IMR-90 (cell line): ENCODE results near the gene DDC. TPM values are rescaled to one million over a fixed set of nuclear protein-coding genes. Genes with fewer than 3 reads are reported as not detected.

Experiments
- ATAC-seq: fragments of 200-7000 bp; cut with Tn5 transposase; 2 replicates; pipeline ENCODE4 v1.9.1; 2020; ENCODE audit warnings: low read depth, mild to moderate bottlenecking, moderate library complexity
- BruUV-seq: library from RNA; stranded (reverse); fragments of 400-500 nt; replicated peaks from 2 replicates; lab custom pipeline; 2021; lab: Mats Ljungman, UMichigan
- CTCF ChIA-PET: fragments of 300-600 bp; formaldehyde crosslinking; extraction: SDS; loops from one replicate; lab custom pipeline; 2021; ENCODE audit warnings: antibody characterized with exemption; lab: Yijun Ruan, JAX
- POLR2A ChIA-PET: fragments of 300-600 bp; sonication (Branson Sonifier 250); formaldehyde crosslinking; loops from one replicate; lab custom pipeline; 2022; ENCODE audit warnings: antibody characterized with exemption; ENCODE audit not compliant: unreplicated experiment; lab: Charles Lee
- DNase-seq: peaks from one replicate; pipeline ENCODE4 v3.0.0; 2013
- H2AFZ ChIP-seq: replicated peaks from 2 replicates; pipeline ENCODE3; 2013; ENCODE audit warnings: low read length, mild to moderate bottlenecking; ENCODE audit not compliant: poor library complexity
- H2AK5ac ChIP-seq: 2 replicates; pipeline ENCODE4 v1.6.1; 2013; ENCODE audit warnings: low read depth, low read length, inconsistent platforms
- H2AK9ac ChIP-seq: replicated peaks from 2 replicates; pipeline ENCODE3; 2013; ENCODE audit warnings: mild to moderate bottlenecking, low read depth, low read length, moderate library complexity; ENCODE audit not compliant: poor library complexity
- H2BK120ac ChIP-seq: 2 replicates; pipeline ENCODE4 v1.6.1; 2013; ENCODE audit warnings: low read depth, low read length, inconsistent platforms
- H2BK15ac ChIP-seq: 3 replicates; pipeline ENCODE4 v1.6.1; 2013; ENCODE audit warnings: low read depth, low read length, inconsistent platforms
- H2BK20ac ChIP-seq: 2 replicates; pipeline ENCODE4 v1.6.1; 2013; ENCODE audit warnings: low read depth, mild to moderate bottlenecking, inconsistent platforms, low read length, moderate library complexity
- H2BK5ac ChIP-seq: 2 replicates; pipeline ENCODE4 v1.6.1; 2013; ENCODE audit warnings: mild to moderate bottlenecking, low read depth, low read length, inconsistent platforms; ENCODE audit not compliant: poor library complexity, severe bottlenecking
- H3K14ac ChIP-seq: replicated peaks from 2 replicates; pipeline ENCODE4 v1.6.1; 2013; ENCODE audit warnings: low read depth, low read length, inconsistent platforms
- H3K18ac ChIP-seq: 2 replicates; pipeline ENCODE4 v1.6.1; 2013; ENCODE audit warnings: low read depth, low read length, control low read depth
- H3K23ac ChIP-seq: 2 replicates; pipeline ENCODE4 v1.6.1; 2013; ENCODE audit warnings: low read depth, low read length, inconsistent platforms
- H3K27ac ChIP-seq: 2 replicates; pipeline ENCODE4 v1.5.1; 2013; ENCODE audit warnings: mild to moderate bottlenecking, control low read depth, low read length; ENCODE audit not compliant: insufficient read depth
- H3K27me3 ChIP-seq: 2 replicates; pipeline ENCODE4 v1.6.1; 2013; ENCODE audit warnings: low read length; ENCODE audit not compliant: control insufficient read depth, insufficient read depth
- H3K36me3 ChIP-seq: 2 replicates; pipeline ENCODE4 v1.6.1; 2013; ENCODE audit warnings: low read length, mixed read lengths; ENCODE audit not compliant: control insufficient read depth, insufficient read depth
- H3K4ac ChIP-seq: 2 replicates; pipeline ENCODE4 v1.6.1; 2013; ENCODE audit warnings: low read depth, low read length, inconsistent platforms
- H3K4me1 ChIP-seq: 2 replicates; pipeline ENCODE4 v1.6.1; 2013; ENCODE audit warnings: low read length, mixed read lengths; ENCODE audit not compliant: control insufficient read depth, insufficient read depth
- H3K4me2 ChIP-seq: 2 replicates; pipeline ENCODE4 v1.6.1; 2013; ENCODE audit warnings: low read depth, mild to moderate bottlenecking, control low read depth, low read length, moderate library complexity
- H3K4me3 ChIP-seq: 2 replicates; pipeline ENCODE4 v1.5.1; 2013; ENCODE audit warnings: low read depth, mild to moderate bottlenecking, control low read depth, low read length, moderate library complexity; ENCODE audit not compliant: insufficient read depth
- H3K56ac ChIP-seq: 2 replicates; pipeline ENCODE4 v1.6.1; 2013; ENCODE audit warnings: low read length, inconsistent platforms; ENCODE audit not compliant: insufficient read depth; ENCODE audit errors: extremely low read depth
- H3K79me1 ChIP-seq, 2 experiments: 2 replicates each; pipeline ENCODE4 v1.6.1; 2013; ENCODE audit warnings: low read length in 2 of 2, inconsistent platforms in 1 of 2, low read depth in 1 of 2
- H3K9ac ChIP-seq: 2 replicates; pipeline ENCODE4 v1.6.1; 2013; ENCODE audit warnings: low read depth, low read length, control low read depth
- H3K9me1 ChIP-seq: 2 replicates; pipeline ENCODE4 v1.6.1; 2013; ENCODE audit warnings: low read length, inconsistent platforms; ENCODE audit not compliant: insufficient read depth
- H3K9me3 ChIP-seq: 2 replicates; pipeline ENCODE4 v1.6.1; 2013; ENCODE audit warnings: low read length; ENCODE audit not compliant: control insufficient read depth, insufficient read depth
- H4K20me1 ChIP-seq: 2 replicates; pipeline ENCODE4 v1.6.1; 2013; ENCODE audit warnings: low read length, inconsistent platforms; ENCODE audit not compliant: insufficient read depth
- H4K5ac ChIP-seq: 2 replicates; pipeline ENCODE4 v1.6.1; 2013; ENCODE audit warnings: mild to moderate bottlenecking, low read depth, low read length, control low read depth
- H4K8ac ChIP-seq, 2 experiments: 2 replicates each; pipeline ENCODE4 v1.6.1; 2013; ENCODE audit warnings: low read depth in 2 of 2, low read length in 2 of 2, control low read depth in 1 of 2, inconsistent platforms in 1 of 2
- H4K91ac ChIP-seq: 2 replicates; pipeline ENCODE4 v1.6.1; 2013; ENCODE audit warnings: low read depth, low read length, inconsistent platforms; ENCODE audit not compliant: insufficient read depth
- CEBPB ChIP-seq: IDR thresholded peaks from 2 replicates; pipeline ENCODE4 v1.6.1; 2012; ENCODE audit warnings: low read depth, low read length, improper control_type of control experiment
- ELK1 ChIP-seq: fragments of 150-350 bp; IDR thresholded peaks from 2 replicates; pipeline ENCODE4 v1.6.1; 2016; ENCODE audit warnings: low read depth, mild to moderate bottlenecking, low read length, moderate library complexity, borderline replicate concordance
- MXI1 ChIP-seq: IDR thresholded peaks from 2 replicates; pipeline ENCODE4 v1.6.1; 2012; ENCODE audit warnings: low read depth, mild to moderate bottlenecking, low read length, moderate library complexity, borderline replicate concordance
- NFE2L2 ChIP-seq: fragments of 150-350 bp; IDR thresholded peaks from 2 replicates; pipeline ENCODE4 v1.6.1; 2016; ENCODE audit warnings: low read depth, mild to moderate bottlenecking, low read length
- RAD21 ChIP-seq: IDR thresholded peaks from 2 replicates; pipeline ENCODE4 v1.6.1; 2012; ENCODE audit warnings: low read length, improper control_type of control experiment
- RCOR1 ChIP-seq: IDR thresholded peaks from 2 replicates; pipeline ENCODE4 v1.6.1; 2012; ENCODE audit warnings: mild to moderate bottlenecking, low read length, improper control_type of control experiment; ENCODE audit not compliant: insufficient replicate concordance
- SMC3 ChIP-seq: fragments of 150-350 bp; IDR thresholded peaks from 2 replicates; pipeline ENCODE4 v1.6.1; 2016; ENCODE audit warnings: low read depth, mild to moderate bottlenecking, antibody characterized with exemption, low read length, moderate library complexity
- USF2 ChIP-seq: fragments of 150-350 bp; IDR thresholded peaks from 2 replicates; pipeline ENCODE4 v1.6.1; 2017; ENCODE audit warnings: mild to moderate bottlenecking, antibody characterized with exemption, low read length, low read depth
- WGBS, 2 experiments: methylation state at CpG; one replicate each; pipeline versions ENCODE4 v1.1.5 to v1.1.7; 2013; ENCODE audit warnings: missing lambda C conversion rate in 2 of 2; ENCODE audit not compliant: insufficient read length in 1 of 2; ENCODE audit errors: extremely low coverage in 2 of 2; 5-methylcytosine and 5-hydroxymethylcytosine counted together
- dilution Hi-C: fragments of 300-500 bp; cut with HindIII; formaldehyde crosslinking; loops from one replicate; pipeline ENCODE4 v1.14.3; 2018; ENCODE audit warnings: low sequenced_read_pairs; ENCODE audit not compliant: unreplicated experiment
- in situ Hi-C: fragments of 300-500 bp; cut with MboI; formaldehyde crosslinking; loops from 3 replicates; pipeline ENCODE4 v1.14.3; 2019; ENCODE audit warnings: low sequenced_read_pairs, inconsistent platforms, mixed read lengths
- intact Hi-C: fragments of 100-400 bp; cut with micrococcal nuclease; formaldehyde crosslinking; loops from 2 replicates; pipeline ENCODE4 v1.10.0; 2022
- polyA plus RNA-seq, 3 experiments: library from polyadenylated mRNA; depleted of rRNA; stranded (reverse); fragments of >200 nt; gene quantifications; 2 replicates each; pipeline ENCODE4 v1.2.3, GENCODE V29; 2012; ENCODE audit warnings: low replicate concordance in 1 of 3
- total RNA-seq: library from RNA; depleted of rRNA; stranded (reverse); fragments of >200 nt; gene quantifications from 2 replicates; pipeline ENCODE4 v1.2.3, GENCODE V29; 2012

The DDC gene
- total and polyA plus RNA-seq, 2 of the 4 experiments (the other 2 are of a cell fraction) = not detected

- Histone ChIP-seq H3K4me3 (no peak overlapping the region), H3K27ac (no peak overlapping the region), H4K5ac (no peak overlapping the region), H2BK5ac (no peak overlapping the region), H3K18ac (no peak overlapping the region), H3K14ac (no peak overlapping the region), H4K8ac (no peak overlapping the region), H3K4ac (no peak overlapping the region), H3K4me2 (no peak overlapping the region), H3K56ac (no peak overlapping the region), H4K20me1 (no peaks in the 10 kb centered on the region), H3K4me1 (peaks cover 2% of the 10 kb centered on the region), H2AFZ (no peak overlapping the region), H3K23ac (no peak overlapping the region), H3K9me1 (no peaks in the 10 kb centered on the region), H2AK9ac (no peak overlapping the region), H2BK15ac (no peak overlapping the region), H3K36me3 (no peaks in the 10 kb centered on the region), H2BK120ac (no peak overlapping the region), H3K27me3 (peaks cover 11% of the 10 kb centered on the region), H2AK5ac (no peak overlapping the region), H3K9me3 (no peaks in the 10 kb centered on the region), H4K91ac (no peak overlapping the region), H3K79me1 (no peaks in the 10 kb centered on the region), H2BK20ac (no peak overlapping the region), H3K9ac (no peak overlapping the region)
- DNase-seq = no peak
- intact Hi-C loops = no loop called here
- ATAC-seq = no peak
- POLR2A ChIA-PET = no interaction called here
- in situ Hi-C loops = no loop called here
- TF ChIP-seq CEBPB (no peak), NFE2L2 (no peak), SMC3 (no peak), MXI1 (no peak), RCOR1 (no peak), ELK1 (no peak), RAD21 (no peak), USF2 (no peak)
- no TSS peak for BruUV-seq
- WGBS, 2 experiments = 70% methylated on average over 2 of the region's 8 CpGs; no CpG with 5 or more reads in 1 of the 2 experiments
- CTCF ChIA-PET = interaction anchor here (0.6 kb wide), 1 partner anchor 119 kb away, joined by 5 read pairs; no protein-coding TSS in a partner anchor
- dilution Hi-C loops = no loop called here
Observed at GRCh38 chr7:50537417-50537816, 27.8 kb downstream of the DDC start.
